Stimulated activated CD4-positive, alpha-beta T cell treated with anti-CD3 and anti-CD28 coated beads, Interleukin-1b, Interleukin-23, amount 100 ng/mL, for 4 hours (primary cell): ENCODE data around the gene OR52L1.
"Not testable (repeated sequence)": the region's sequence is repeated elsewhere in the genome, so short reads cannot be mapped to it uniquely, and the experiment has no call there.

Source experiments
- DNase-seq, 2 donors: peaks; one replicate each; pipeline ENCODE4 v3.0.0-alpha.2; 2020; ENCODE audit warnings: low read depth in 2 of 2

OR52L1 gene

DNA sequence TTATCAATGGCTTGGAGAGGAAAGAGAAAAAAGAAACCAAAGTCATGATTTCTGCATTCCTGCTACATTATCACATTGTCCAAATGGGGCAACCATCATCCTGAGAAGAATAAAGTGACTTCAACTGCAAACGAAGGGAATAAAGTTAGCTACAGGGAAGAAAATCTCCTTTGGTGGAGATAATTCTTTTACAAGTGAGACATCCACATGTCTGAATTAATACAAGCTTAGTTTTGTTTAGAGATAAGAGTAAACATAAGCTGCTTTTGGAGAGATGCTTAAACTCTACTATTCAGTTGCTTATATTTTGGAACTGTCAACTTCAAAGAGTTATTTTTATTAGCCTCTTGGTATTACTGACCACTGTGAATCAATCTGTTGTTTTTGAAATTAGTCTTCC is at the start of gene OR52L1:
Gene OR52L1 (minus strand): TSS at position 101 of the 400 bp plus-strand sequence. CDS start 55 bp downstream, at position 46.
- DNase-seq, result no peak

DNA sequence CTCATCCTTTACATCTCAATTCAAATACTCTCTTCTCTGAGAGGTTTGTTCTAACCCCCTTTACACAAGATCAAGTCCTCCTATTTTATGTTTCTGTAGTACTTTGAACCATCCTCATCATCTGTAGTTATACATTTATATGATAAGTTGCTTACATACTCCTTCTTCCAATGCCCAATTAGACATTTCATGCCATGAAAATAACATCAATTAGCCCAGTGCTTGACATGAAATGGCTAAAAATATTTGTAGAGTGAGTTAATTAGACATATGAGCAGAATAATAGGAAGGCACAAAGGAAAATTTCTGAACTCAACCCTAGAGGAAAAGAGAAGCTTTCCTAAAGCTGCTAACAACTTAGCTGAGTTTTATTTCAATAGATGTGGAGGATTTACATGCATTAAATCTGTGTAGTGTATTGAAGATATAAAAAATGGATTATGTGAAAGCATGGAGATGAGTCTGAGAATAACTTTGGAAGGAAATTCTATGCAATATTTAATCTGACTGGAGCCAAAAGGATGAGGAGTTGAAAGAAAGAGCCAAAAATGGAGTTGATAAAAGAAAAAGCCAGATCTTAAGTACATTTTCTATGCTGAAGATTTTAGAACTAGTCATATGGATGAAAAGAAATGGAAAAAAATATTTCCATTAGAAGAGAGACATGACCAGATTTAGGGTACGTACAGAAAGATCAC is 44.1 kb upstream of the OR52L1 start, which contains the start of gene OR56A1:
Gene OR56A1 (minus strand): TSS at position 51 of the 698 bp plus-strand sequence. CDS start 3,066 bp downstream, outside the sequence.
- no peak for DNase-seq

DNA sequence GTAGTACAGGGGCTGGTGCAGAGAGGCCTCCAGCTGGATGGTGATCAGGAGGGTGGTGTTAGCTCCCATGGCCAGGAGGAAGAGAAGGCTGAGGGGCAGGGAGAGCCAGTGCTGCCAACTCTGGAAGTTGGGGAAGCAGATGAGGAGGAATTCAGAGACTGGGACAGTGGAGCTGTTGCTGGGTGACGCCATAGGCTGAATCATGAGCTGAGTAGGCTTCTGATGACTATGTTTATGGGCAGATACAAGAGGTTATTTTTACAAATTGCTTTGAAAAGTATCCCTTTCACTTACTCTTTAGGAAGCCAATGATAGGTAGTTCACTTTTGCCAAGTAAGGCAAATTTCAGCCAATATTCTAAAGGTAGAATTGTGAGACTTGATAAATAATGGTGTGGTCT is 40.7 kb upstream of the OR52L1 start:
- DNase-seq, result no peak

DNA sequence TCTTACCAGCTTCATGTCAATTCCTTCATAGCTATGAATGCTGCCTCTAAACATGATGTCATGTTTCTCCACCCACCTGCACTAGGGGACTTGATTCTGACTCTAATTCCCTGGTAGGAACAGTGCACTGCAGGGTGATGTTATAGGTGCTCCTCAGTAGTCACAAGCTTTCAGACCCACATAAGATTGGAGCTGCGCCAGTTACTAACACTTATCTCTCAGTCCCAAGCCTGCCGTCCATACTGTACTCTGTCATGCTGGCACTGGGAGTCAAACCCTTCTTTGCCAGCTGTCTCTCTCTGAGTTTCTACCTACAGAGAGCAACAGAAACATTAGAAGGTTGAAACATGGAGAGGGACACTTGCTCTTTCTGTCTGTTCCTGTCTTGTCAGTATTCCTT is 38.3 kb upstream of the OR52L1 start:
- no peak for DNase-seq

DNA sequence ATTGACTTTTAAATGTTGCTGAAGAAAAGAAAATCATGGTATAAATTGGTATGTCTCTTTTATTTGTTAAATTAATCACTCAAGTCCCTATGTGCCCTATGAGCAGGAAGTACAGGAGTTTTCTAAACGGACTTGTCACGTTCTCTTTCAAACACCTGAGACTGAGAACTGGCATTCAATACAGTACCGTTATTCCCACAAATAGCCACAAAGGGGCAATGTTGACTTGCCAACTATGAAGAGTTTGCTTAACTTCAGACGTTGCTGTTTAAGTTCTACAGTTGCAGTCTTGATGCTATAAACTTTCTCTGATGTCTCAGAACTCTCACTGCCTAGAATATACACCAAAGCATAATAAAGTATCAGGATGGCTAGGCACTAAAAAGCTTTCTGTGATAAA is 36.2 kb upstream of the OR52L1 start:
- DNase-seq, result no peak

DNA sequence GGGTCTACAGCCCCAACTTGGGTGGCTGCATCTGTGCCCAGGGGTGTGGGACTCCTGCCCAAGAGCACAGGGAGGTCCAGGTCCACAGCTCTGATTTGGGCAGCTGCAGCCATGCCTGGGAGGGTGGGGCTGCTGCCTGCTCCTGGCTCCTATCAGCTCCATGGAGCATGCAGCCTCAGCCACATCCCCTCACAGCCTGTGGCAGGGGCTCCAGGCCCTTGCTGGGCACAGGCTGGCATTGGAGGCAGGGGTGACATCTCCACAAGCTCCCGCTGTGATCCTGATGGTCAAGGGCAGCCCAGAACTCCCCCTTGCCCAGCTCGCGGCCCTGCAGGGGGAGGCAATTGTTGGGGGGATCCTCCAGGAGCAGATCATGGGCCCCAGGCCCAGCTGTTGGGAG is 26.3 kb upstream of the OR52L1 start:
- no peak for DNase-seq

DNA sequence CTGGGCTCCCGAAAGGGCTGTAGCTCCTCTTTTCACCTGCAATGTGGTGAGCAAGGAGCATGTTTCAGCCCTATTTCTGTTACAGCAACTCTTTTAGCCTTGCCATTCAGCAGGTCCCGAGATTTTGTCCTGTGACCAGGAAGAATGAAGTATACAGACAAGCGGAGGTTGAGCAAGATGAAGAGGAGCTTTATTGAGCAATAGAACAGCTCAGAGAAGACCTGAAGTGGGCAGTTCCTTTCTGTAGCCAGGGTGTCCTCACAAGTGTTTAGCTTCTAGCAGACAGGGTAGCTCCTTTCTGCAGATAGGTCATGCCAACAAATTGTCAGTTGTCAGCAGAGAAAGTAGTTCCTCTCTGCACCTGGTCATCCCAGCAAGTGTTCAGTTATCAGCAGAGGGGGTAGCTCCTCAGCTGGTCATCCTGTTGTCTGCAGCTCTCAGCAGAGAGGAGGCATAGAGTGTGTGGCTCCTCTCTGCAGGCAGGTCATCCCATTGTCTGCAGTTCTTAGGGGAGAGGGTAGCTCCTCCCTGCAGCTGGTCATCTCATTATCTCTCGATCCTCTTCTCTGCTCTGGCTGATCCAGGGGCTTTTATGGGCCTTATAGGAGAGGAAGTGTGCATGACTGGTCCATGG is 25.4 kb upstream of the OR52L1 start:
- DNase-seq, result no peak

DNA sequence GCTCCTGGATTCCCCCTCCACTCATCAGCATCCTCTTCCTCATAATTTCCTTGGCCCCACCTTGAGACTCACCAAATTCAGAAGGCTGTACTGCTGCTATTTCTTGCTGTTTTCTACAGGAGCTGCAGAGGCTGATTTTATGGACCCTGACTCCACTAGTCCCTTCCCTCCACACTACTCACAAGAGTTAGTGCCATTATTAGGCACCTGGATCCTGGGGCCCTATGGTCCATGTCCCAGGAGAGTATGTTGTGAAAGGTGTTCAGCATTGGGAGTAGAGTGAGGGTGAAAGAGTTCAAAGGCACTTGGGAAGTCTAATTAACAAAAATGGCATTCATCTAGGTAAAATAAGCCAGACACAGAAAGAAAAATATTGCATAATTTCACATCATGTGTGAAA is 20.1 kb upstream of the OR52L1 start, which contains the start of gene OR56A4:
Gene OR56A4 (minus strand): TSS at position 101 of the 400 bp plus-strand sequence. CDS start 3,954 bp downstream, outside the sequence.
- no peak for DNase-seq

DNA sequence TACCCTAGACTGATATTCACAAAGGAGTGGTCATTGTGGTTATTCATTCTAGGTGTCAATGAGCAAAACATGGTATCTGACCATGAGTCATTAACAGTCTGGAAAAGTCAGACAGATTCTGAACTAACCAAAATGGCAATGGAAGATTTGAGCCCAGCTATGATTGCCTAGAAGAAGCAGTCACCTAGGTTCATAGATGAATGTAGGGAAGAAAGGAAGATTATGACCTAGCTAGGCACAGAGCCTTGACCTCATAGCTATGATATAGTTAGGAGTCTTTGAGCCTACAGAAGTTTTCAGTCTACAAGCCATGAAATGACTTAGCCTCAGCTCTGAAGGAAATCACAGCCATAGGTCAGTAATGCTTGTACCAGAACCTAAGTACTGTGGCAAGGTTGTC is 19.6 kb upstream of the OR52L1 start:
- no peak for DNase-seq

DNA sequence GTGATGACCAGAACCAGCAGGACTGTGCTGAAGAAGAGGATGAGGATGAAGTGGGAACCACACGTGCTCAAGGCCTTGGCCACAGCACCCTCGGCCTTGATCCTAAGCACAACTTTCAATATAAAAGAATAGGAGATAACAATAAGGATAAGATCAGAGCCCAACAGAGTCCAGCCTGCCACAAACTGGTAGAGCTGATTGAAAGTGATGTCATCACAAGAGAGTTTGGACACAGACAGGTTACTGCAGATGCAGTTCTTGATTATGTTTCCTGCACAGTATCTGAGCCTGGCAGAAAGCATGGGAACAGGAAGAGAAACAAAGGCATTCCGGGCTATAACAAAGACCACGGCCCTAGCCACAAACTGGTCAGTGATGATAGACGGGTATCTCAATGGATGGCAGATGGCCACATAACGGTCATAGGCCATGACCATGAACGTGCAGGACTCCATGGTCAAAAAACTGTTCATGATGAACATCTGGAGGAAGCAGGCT is 15.5 kb upstream of the OR52L1 start:
- DNase-seq, result no peak

DNA sequence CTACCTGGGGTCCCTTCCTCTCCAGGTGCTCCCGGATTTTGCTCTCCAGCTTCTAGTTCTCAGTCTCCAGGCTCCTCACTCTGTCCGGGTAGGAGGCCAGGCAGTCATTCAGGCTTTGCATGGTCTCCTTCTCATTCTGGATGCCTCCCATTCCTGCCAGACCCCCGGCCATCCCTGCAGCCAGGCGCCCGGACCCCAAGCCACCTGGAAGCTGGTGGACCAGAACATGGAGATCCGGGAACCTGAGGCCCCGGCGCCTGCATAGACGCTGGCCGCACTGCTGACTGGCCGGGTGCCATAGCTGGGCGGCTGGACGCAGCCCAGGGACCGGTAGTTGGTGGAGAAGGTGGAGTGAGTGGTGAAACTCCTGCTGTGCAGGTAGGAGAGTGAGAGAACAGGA is 8.0 kb upstream of the OR52L1 start:
- no peak for DNase-seq

DNA sequence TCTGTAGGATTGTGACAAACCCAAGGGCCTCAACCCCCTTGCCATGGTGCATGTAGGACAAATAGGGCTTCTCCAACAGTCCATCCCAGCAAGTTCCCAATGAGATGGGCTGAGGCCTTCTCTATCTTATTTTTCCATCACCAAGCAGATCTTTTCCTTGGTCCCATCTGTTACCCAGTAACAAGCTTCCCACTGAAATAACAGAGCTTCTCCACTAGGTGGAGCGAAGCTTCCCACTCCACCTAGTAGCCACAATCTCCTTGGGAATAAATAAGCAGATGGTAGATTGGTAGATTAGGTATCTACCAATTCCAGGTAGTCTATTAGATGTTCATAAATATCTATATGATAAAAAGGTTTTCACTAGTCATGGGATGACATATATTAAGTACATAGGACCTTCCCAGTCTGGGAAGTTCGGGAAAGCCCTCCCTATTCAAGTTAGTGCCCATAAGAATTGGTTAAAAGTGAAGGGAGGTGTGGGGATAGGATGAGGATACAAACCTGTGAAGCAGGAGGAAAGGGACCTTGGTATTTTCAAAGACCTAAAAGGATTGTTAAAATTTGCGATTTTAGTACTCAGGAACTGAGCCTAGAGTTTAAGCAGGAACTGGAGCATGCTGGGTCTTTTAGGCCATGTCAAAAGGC is 5.9 kb upstream of the OR52L1 start:
- no peak for DNase-seq

DNA sequence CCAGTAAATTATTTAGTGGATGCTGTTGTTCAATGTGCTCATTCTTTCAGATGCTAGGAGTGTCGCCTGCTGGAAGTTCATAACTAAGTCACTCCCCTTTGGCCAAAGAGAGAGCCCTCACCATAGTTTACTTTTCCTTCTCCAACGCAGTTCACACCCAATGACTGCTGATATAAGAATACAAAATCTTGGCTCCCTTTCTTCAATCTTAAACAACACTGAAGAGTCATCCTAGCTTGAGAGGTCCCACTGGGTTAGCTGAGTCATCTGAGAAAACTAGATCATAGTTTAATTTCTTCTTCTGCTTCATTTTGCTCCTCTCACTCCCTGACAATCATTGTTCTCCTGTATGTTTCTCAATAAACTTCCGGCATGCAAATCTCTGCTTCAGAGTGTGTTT is 5.4 kb upstream of the OR52L1 start:
- no peak for DNase-seq

DNA sequence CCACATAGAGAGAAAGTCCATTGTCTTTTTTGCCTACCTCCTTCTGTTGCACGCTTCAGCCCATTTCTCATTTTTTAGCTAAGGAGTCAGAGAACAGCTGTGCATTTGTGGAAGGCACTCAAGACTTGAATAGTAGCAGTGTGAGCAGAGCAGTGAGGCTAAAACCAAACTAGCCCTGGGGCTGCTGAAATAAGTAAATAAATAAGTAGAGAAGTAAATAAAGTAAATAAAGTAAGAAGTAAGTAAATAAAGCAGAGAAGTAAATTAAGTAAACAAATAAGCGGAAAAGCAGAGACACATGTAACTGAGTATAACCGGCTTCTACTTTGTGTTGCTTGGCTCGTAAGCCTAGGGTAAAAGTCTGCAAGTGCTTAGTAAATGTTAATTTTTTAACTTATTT is 2.4 kb upstream of the OR52L1 start:
- no peak for DNase-seq

DNA sequence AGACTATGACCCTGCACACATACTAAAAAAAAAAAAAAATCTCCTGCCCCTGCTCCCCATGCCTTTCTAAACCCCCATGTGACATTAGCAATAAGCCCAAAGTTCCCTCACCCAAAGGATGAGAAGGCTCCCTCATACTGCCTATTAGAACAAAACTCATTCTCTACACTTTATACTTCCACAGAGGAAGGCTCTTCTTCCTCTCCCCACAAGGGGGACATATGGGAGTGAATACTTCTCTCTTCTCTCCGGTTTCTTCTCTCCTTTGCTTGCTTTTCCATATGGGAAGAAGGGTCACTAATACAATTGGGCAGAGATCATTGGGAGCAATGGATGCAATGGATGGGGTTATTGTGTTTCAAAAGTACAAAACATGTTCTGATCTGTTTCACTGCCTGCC is 3.3 kb downstream of the OR52L1 start:
- no peak for DNase-seq

DNA sequence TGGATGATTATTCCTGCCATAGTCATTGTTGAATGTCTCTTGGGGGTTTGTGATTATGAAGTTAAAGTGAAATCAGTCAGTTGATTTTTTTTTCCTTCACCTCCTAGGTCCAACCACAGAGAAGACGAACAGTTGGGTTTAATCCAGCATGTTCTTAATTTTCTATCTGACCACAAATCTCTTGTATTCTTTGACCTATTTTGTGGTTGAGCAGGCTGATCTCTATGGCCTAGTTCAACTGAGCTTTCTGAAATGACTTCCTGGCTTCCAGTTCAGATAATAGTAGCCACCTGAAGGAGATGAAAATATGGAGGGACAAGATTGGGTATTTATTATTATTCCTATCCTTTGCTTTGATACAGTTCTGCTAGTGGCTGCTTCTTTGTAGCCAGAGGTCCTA is 13.3 kb downstream of the OR52L1 start:
- no peak for DNase-seq

DNA sequence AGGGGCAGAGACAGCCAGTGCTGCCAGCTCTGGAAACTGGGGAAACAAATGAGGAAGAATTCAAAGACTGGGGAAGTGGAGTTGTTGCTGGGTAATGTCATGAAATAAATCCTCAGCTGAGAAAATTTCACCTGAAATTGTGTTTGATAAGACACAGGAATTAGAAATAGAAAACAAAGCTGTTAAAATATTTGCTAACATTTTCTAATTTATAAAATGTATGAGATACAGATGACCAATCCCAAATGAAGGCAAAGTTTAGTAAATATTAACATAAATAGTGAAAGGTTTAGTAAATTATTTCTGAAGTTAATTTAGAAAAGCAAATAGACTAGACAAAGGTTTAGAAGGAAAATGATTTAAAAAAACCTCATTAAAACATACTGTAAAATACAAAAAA is 18.4 kb downstream of the OR52L1 start, which contains the start of gene OR56A5:
Gene OR56A5 (minus strand): TSS at position 101 of the 400 bp plus-strand sequence. CDS start 0 bp downstream, at position 101.
- DNase-seq, result no peak

DNA sequence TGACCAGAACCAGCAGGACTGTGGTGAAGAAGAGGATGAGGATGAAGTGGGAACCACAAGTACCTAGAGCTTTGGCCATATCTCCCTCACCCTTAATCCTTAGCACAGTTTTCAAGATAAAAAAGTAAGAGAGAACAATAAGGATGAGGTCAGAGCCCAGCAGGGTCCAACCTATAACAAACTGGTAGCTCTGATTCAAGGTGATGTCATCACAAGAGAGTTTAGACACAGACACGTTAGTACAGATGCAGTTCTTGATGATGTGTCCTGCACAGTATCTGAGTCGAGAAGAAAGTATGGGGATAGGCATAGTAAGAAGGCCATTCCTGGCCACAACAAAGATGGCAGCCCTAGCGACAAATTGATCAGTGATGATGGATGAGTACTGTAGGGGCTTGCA is 19.1 kb downstream of the OR52L1 start:
- DNase-seq, result no peak

DNA sequence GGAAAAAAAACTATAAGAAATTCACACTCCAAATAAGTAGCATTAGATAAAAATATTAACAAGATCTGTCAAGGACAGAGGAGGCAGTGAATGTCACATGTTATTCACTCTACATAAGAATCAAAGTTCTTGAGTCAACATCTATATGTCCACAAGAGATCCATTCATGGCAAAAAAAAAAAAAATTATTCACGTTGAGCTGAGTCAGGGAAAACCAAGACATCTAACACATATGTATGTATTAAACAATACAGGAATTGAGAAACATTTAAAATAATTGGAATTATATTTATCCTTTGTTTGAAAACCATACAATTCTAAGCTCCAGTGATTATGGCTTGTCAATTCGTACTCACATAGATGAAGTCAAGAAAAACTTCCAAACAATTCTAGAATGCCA is 19.8 kb downstream of the OR52L1 start:
- DNase-seq, result no peak

DNA sequence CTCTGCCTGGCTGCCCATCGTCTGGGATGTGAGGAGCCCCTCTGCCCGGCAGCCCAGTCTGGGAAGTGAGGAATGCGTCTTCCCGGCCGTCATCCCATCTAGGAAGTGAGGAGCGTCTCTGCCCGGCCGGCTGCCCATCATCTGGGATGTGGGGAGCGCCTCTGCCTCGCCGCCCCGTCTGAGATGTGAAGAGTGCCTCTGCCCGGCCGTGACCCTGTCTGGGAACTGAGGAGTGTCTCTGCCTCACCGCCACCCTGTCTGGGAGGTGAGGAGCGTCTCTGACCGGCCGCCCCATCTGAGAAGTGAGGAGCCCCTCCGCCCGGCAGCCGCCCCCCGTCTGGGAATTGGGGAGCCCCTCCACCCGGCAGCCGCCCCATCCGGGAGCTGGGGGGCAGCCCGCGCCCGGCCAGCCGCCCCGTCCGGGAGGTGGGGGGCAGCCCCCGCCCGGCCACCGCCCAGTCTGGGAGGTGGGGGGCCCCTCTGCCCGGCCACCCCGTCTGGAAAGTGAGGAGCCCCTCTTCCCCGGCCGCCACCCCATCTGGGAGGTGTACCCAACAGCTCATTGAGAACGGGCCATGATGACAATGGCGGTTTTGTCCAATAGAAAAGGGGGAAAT is 26.0 kb downstream of the OR52L1 start:
- not testable (repeated sequence) for DNase-seq

DNA sequence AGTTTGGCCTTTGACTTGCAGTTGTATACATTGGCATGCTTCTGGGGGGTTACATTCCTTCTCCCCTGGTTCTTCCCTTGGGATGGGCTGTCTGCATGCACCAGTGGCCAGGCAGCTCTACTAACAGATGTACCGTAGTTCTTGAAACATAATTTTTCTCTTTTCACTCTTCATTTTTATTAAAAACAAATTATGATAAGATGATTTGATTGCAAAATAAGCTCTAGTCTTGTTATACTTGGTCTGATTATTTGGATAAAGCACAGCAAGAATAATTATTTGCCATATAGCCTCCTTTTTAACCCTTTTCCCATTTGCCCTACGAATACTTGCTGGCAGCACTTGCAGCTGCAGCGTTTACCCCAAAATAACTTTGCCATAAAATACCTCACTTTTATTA is 31.2 kb downstream of the OR52L1 start:
- DNase-seq, result no peak

DNA sequence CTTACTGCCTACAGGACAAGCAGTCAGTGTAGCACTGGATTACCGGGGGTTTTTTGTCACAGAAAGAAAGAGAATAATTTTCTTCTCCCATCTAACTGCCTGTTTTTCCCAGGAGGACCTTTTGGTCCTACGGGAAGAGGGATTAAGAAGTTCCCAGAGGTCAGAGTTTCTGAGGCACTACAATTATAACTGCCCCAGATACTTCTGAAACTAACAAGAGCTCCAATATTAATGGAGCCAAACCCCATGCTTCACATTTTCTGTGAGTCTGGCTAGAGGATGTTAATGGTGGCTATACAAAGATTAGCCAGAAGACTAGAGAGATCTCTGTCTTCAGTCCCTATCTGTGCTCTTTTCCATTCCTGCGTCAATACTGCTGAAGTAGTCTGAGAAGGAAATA is 44.8 kb downstream of the OR52L1 start, which contains the start of gene OR56A3:
Gene OR56A3 (plus strand): TSS at position 301 of the 400 bp plus-strand sequence. CDS start 5,096 bp downstream, outside the sequence.
- no peak for DNase-seq
